Epithelial cell of esophagus (primary cell): ENCODE data around the gene RBBP5.

Experiments
- DNase-seq: peaks from one replicate; pipeline ENCODE4 v3.0.0; 2010; ENCODE audit warnings: low read depth
- H3K4me3 ChIP-seq: 2 replicates; pipeline ENCODE4 v1.5.1; 2011; ENCODE audit warnings: mild to moderate bottlenecking, low read length, control low read depth
- CTCF ChIP-seq: IDR thresholded peaks from 2 replicates; pipeline ENCODE4 v1.5.1; 2011; ENCODE audit warnings: low read depth, mild to moderate bottlenecking, low read length, control low read depth, inconsistent platforms; ENCODE audit not compliant: insufficient read depth; ENCODE audit errors: missing control alignments

Gene RBBP5

GRCh38 chr1:205129447-205130029 is 7.8 kb upstream of the RBBP5 start:
- H3K4me3 ChIP-seq = no peak overlapping the region
- TF ChIP-seq CTCF = no peak
- no peak for DNase-seq

- no peak overlapping the region for H3K4me3 ChIP-seq
- no peak for TF ChIP-seq CTCF
- DNase-seq = peak; percentile 12
Measured at GRCh38 chr1:205128050-205128449, 6.3 kb upstream of the RBBP5 start.

- no peak for DNase-seq
- TF ChIP-seq CTCF = no peak
- no peak overlapping the region for H3K4me3 ChIP-seq
Measured at GRCh38 chr1:205127646-205128045, 5.9 kb upstream of the RBBP5 start.

- TF ChIP-seq CTCF = no peak
- DNase-seq = no peak
- H3K4me3 ChIP-seq = no peak overlapping the region
Measured at GRCh38 chr1:205124726-205125125, 2.9 kb upstream of the RBBP5 start.

GRCh38 chr1:205122489-205122882 is 708 bp upstream of the RBBP5 start:
- no peak for TF ChIP-seq CTCF
- H3K4me3 ChIP-seq = peak overlapping the region; percentile 100
- DNase-seq = no peak

- no peak for TF ChIP-seq CTCF
- H3K4me3 ChIP-seq = no peak overlapping the region
- no peak for DNase-seq
Measured at GRCh38 chr1:205118752-205119151, 3.0 kb downstream of the RBBP5 start.

GRCh38 chr1:205111354-205111753 is 10.4 kb downstream of the RBBP5 start:
- no peak for DNase-seq
- no peak for TF ChIP-seq CTCF
- no peak overlapping the region for H3K4me3 ChIP-seq
